ENCODE results near the gene ANKS1A.

DNA sequence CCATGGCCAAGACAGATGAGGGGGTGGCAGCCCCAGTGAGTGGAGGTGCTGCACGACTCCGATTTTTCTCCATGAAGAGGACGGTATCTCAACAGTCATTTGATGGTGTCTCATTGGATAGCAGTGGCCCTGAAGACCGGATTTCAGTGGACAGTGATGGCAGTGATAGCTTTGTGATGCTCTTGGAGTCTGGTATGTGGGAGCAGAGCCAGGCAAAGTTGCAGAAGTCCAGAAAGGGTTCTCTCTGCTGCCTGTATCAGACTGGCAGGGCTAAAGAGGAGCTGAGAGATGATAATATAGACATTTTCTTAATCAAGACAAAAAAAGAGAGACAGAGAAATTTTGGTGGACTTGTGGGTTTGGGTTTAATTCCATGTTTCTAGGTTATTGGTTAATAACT lies 25.0 kb upstream of the ANKS1A start:
- TF ChIP-seq CTCF (conservative IDR thresholded peaks at IDR 0.05), result no peak
- TF ChIP-seq ZFX (IDR thresholded peaks at IDR 0.05), result no peak

All from C4-2B (cell line).